ENCODE measurements around the gene TMEM131L.

Gene TMEM131L

GRCh38 chr4:153628796-153629315 lies 162.7 kb downstream of the TMEM131L start:
- no peak for DNase-seq

GRCh38 chr4:153629776-153630175 lies 163.6 kb downstream of the TMEM131L start:
- no peak for DNase-seq

- DNase-seq, result no peak
These were observed 168.7 kb downstream of the TMEM131L start for GRCh38 chr4:153634738-153635353.

- DNase-seq, result no peak
These were observed 169.7 kb downstream of the TMEM131L start for GRCh38 chr4:153635846-153636245.

GRCh38 chr4:153637201-153637600 lies 171.0 kb downstream of the TMEM131L start:
- DNase-seq, result no peak

GRCh38 chr4:153638011-153638410 lies 171.9 kb downstream of the TMEM131L start:
- no peak for DNase-seq

GRCh38 chr4:153638999-153639398 lies 172.8 kb downstream of the TMEM131L start:
- no peak for DNase-seq

- no peak for DNase-seq
These were observed 174.0 kb downstream of the TMEM131L start for GRCh38 chr4:153639833-153640802.

GRCh38 chr4:153641532-153641931 lies 175.4 kb downstream of the TMEM131L start:
- no peak for DNase-seq

GRCh38 chr4:153643406-153644383 lies 177.5 kb downstream of the TMEM131L start:
- peak; percentile 66 for DNase-seq

GRCh38 chr4:153645183-153645582 lies 179.0 kb downstream of the TMEM131L start:
- no peak for DNase-seq

GRCh38 chr4:153646261-153646660 lies 180.1 kb downstream of the TMEM131L start:
- DNase-seq, result no peak

- no peak for DNase-seq
These were observed 180.8 kb downstream of the TMEM131L start for GRCh38 chr4:153646978-153647377.

- no peak for DNase-seq
These were observed 181.8 kb downstream of the TMEM131L start for GRCh38 chr4:153647975-153648374.

- no peak for DNase-seq
These were observed 183.4 kb downstream of the TMEM131L start for GRCh38 chr4:153649572-153649991.

GRCh38 chr4:153651116-153651515 lies 185.0 kb downstream of the TMEM131L start:
- DNase-seq, result no peak

GRCh38 chr4:153651587-153651986 lies 185.4 kb downstream of the TMEM131L start:
- peak; percentile 94 for DNase-seq

- no peak for DNase-seq
These were observed 186.1 kb downstream of the TMEM131L start for GRCh38 chr4:153652051-153652784.

GRCh38 chr4:153655002-153655541 lies 188.9 kb downstream of the TMEM131L start:
- DNase-seq, result no peak

- DNase-seq, result no peak
These were observed 189.8 kb downstream of the TMEM131L start for GRCh38 chr4:153655928-153656327.

GRCh38 chr4:153661215-153661822 lies 195.2 kb downstream of the TMEM131L start:
- DNase-seq, result peak; percentile 80
